CD14-positive monocyte (primary cell): ENCODE measurements around the gene ZRSR2. TPM values are rescaled to one million over a fixed set of nuclear protein-coding genes. Genes with fewer than 3 reads are reported as not detected.
A peak's percentile ranks its signal among the peaks of the same experiment; 100 is the strongest.

Experiments used
- DNase-seq, 3 donors: peaks; one replicate each; pipeline ENCODE4 v3.0.0-alpha.2; 2011 to 2022
- H2AFZ ChIP-seq: 2 replicates; pipeline ENCODE4 v1.6.0; 2012; ENCODE audit warnings: mild to moderate bottlenecking, low read depth, low read length, inconsistent platforms; ENCODE audit not compliant: insufficient read depth, poor library complexity, severe bottlenecking
- H3K27ac ChIP-seq, 2 donors: 1 replicate in 1 of 2; 2 replicates in 1 of 2; pipeline ENCODE4 v1.5.1; 2012 to 2013; ENCODE audit warnings: low read length in 2 of 2, control low read depth in 1 of 2, inconsistent platforms in 1 of 2, low read depth in 1 of 2, mild to moderate bottlenecking in 1 of 2
- H3K27me3 ChIP-seq, 2 donors: one replicate each; pipeline versions ENCODE4 v1.6.0 to v1.6.1; 2011 to 2013; ENCODE audit warnings: low read length in 2 of 2; ENCODE audit not compliant: control insufficient read depth in 2 of 2, insufficient read depth in 2 of 2
- H3K36me3 ChIP-seq, 2 donors: replicated peaks in 1 of 2; 1 replicate in 1 of 2; 2 replicates in 1 of 2; pipeline versions ENCODE4 v1.5.1 to v1.6.1; 2012 to 2013; ENCODE audit warnings: low read length in 2 of 2, control low read depth in 1 of 2, inconsistent platforms in 1 of 2, mild to moderate bottlenecking in 1 of 2; ENCODE audit not compliant: insufficient read depth in 2 of 2, control insufficient read depth in 1 of 2
- H3K4me1 ChIP-seq, 2 donors: 1 replicate in 1 of 2; 2 replicates in 1 of 2; pipeline versions ENCODE4 v1.5.1 to v1.6.1; 2012 to 2013; ENCODE audit warnings: low read length in 2 of 2, control low read depth in 1 of 2, inconsistent platforms in 1 of 2, mild to moderate bottlenecking in 1 of 2, moderate library complexity in 1 of 2; ENCODE audit not compliant: insufficient read depth in 2 of 2, control insufficient read depth in 1 of 2
- H3K4me2 ChIP-seq: replicated peaks from 2 replicates; pipeline ENCODE3; 2012; ENCODE audit warnings: low read length, moderate library complexity, mild to moderate bottlenecking; ENCODE audit not compliant: poor library complexity, severe bottlenecking; ENCODE audit errors: extremely low read depth
- H3K4me3 ChIP-seq, 3 experiments: fragments of 200-600 bp in 1 of 3; sonication (generic) in 1 of 3; replicated peaks in 1 of 3; 1 replicate in 2 of 3; 2 replicates in 1 of 3; pipeline ENCODE4 v1.5.1; 2011 to 2013; ENCODE audit warnings: low read length in 3 of 3, mild to moderate bottlenecking in 3 of 3, control low read depth in 2 of 3, low read depth in 2 of 3, inconsistent platforms in 1 of 3, moderate library complexity in 1 of 3
- H3K79me2 ChIP-seq: 2 replicates; pipeline ENCODE4 v1.6.0; 2012; ENCODE audit warnings: mild to moderate bottlenecking, control low read depth, inconsistent platforms, low read length, moderate library complexity; ENCODE audit not compliant: insufficient read depth
- H3K9ac ChIP-seq: 2 replicates; pipeline ENCODE4 v1.6.0; 2017; ENCODE audit warnings: low read length, mild to moderate bottlenecking; ENCODE audit not compliant: insufficient read depth, poor library complexity, severe bottlenecking
- H3K9me3 ChIP-seq, 2 donors: replicated peaks in 1 of 2; 1 replicate in 1 of 2; 2 replicates in 1 of 2; pipeline versions ENCODE4 v1.5.1 to v1.6.1; 2012 to 2013; ENCODE audit warnings: low read length in 2 of 2, control low read depth in 1 of 2; ENCODE audit not compliant: control insufficient read depth in 1 of 2, insufficient read depth in 1 of 2
- H4K20me1 ChIP-seq: 2 replicates; pipeline ENCODE4 v1.6.0; 2012; ENCODE audit warnings: mild to moderate bottlenecking, low read length, control low read depth, moderate library complexity; ENCODE audit not compliant: insufficient read depth
- H3K27ac Mint-ChIP-seq, 7 donors: one replicate each; pipeline ENCODE4 v1.8.0; 2020; ENCODE audit warnings: mild to moderate bottlenecking in 7 of 7, mixed read lengths in 7 of 7, moderate library complexity in 6 of 7, inconsistent platforms in 2 of 7
- H3K27me3 Mint-ChIP-seq, 3 donors: one replicate each; pipeline ENCODE4 v1.8.0; 2021 to 2022; ENCODE audit warnings: low read depth in 3 of 3, mild to moderate bottlenecking in 3 of 3, mixed read lengths in 3 of 3, moderate library complexity in 3 of 3, inconsistent platforms in 1 of 3
- H3K36me3 Mint-ChIP-seq, 2 donors: one replicate each; pipeline ENCODE4 v1.8.0; 2020; ENCODE audit warnings: mixed read lengths in 2 of 2, inconsistent platforms in 1 of 2, mild to moderate bottlenecking in 1 of 2
- H3K4me1 Mint-ChIP-seq: one replicate; pipeline ENCODE4 v1.8.0; 2020; ENCODE audit warnings: mild to moderate bottlenecking, mixed read lengths
- H3K4me3 Mint-ChIP-seq, 2 donors: one replicate each; pipeline ENCODE4 v1.8.0; 2020; ENCODE audit warnings: mild to moderate bottlenecking in 2 of 2, mixed read lengths in 2 of 2, moderate library complexity in 1 of 2
- H3K9me3 Mint-ChIP-seq, 7 donors: one replicate each; pipeline ENCODE4 v1.8.0; 2020 to 2022; ENCODE audit warnings: mixed read lengths in 7 of 7, mild to moderate bottlenecking in 6 of 7, moderate library complexity in 6 of 7, inconsistent platforms in 2 of 7
- WGBS: methylation state at CpG from one replicate; pipeline ENCODE4 v1.1.5; 2013; ENCODE audit warnings: missing lambda C conversion rate; ENCODE audit not compliant: insufficient coverage; 5-methylcytosine and 5-hydroxymethylcytosine counted together
- intact Hi-C, 2 donors: fragments of 100-400 bp; cut with micrococcal nuclease; formaldehyde crosslinking; loops; one replicate each; pipeline versions ENCODE4 v1.15.0 to v1.15.1; 2023
- polyA plus RNA-seq, 3 donors: library from polyadenylated mRNA; depleted of rRNA in 1 of 3; unstranded in 2 of 3; stranded (reverse) in 1 of 3; fragments of 300-500 nt in 2 of 3; fragments of >200 nt in 1 of 3; fragmentation: Illumina TruSeq in 2 of 3; gene quantifications; 1 replicate in 2 of 3; 2 replicates in 1 of 3; pipeline ENCODE4 v1.2.3, GENCODE V29; 2012 to 2021
- TF ChIP-seq, protein P1 (sequence below): fragments of 200-600 bp; IDR thresholded peaks from one replicate; pipeline ENCODE4 v1.8.0; 2022; ENCODE audit warnings: antibody characterized with exemption, mild to moderate bottlenecking

ZRSR2 gene
- polyA plus RNA-seq, 3 donors, result 9.3 to 32.1 (median 11.2) TPM

DNA sequence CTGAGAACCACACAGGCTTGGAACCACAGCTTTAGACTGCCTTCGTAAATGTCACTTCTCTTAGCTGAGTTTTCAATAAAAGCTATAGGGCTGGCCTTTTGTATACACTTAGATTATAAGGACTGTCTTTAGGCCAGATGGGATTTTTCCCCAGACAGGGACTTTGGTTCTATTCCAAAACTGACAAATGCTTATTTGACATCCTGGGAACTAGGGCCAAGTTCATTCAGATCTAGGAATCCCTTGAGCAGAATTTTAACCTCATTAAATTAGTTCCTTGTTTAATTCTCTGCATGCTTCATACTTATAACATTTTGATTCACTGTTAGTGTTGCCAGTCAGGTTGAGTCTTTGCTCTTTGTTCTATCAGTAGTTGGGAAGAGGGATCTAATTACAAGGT, 23.1 kb downstream of the ZRSR2 start:
- Histone ChIP-seq H3K27me3 (no peaks in the 10 kb centered on the region), H3K9ac (no peak overlapping the region), H3K79me2 (peaks cover 6% of the 10 kb centered on the region), H3K36me3 (peaks cover 75 to 99% of the 10 kb centered on the region in 2 donors), H3K4me1 (peaks cover 5 to 12% of the 10 kb centered on the region in 2 donors), H2AFZ (no peak overlapping the region), H3K27ac (no peak overlapping the region), H3K9me3 (no peaks in the 10 kb centered on the region), H4K20me1 (peaks cover 21% of the 10 kb centered on the region), H3K4me3 (no peak overlapping the region), H3K4me2 (no peak overlapping the region)
- Mint-ChIP-seq H3K4me1 (peaks cover 12% of the 10 kb centered on the region), H3K27ac (peak overlapping the region in 1 of 7 donors; percentile 6), H3K9me3 (no peaks in the 10 kb centered on the region), H3K27me3 (peaks cover 0 to 11% (median 0%) of the 10 kb centered on the region in 3 donors), H3K4me3 (no peak overlapping the region), H3K36me3 (peaks cover 54 to 89% of the 10 kb centered on the region in 2 donors)
- intact Hi-C loops, result no loop called here
- 100% methylated on average over 1 of the region's 1 CpG for WGBS
- TF ChIP-seq, protein P1, sequence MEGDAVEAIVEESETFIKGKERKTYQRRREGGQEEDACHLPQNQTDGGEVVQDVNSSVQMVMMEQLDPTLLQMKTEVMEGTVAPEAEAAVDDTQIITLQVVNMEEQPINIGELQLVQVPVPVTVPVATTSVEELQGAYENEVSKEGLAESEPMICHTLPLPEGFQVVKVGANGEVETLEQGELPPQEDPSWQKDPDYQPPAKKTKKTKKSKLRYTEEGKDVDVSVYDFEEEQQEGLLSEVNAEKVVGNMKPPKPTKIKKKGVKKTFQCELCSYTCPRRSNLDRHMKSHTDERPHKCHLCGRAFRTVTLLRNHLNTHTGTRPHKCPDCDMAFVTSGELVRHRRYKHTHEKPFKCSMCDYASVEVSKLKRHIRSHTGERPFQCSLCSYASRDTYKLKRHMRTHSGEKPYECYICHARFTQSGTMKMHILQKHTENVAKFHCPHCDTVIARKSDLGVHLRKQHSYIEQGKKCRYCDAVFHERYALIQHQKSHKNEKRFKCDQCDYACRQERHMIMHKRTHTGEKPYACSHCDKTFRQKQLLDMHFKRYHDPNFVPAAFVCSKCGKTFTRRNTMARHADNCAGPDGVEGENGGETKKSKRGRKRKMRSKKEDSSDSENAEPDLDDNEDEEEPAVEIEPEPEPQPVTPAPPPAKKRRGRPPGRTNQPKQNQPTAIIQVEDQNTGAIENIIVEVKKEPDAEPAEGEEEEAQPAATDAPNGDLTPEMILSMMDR, result no peak
- DNase-seq, result no peak

DNA sequence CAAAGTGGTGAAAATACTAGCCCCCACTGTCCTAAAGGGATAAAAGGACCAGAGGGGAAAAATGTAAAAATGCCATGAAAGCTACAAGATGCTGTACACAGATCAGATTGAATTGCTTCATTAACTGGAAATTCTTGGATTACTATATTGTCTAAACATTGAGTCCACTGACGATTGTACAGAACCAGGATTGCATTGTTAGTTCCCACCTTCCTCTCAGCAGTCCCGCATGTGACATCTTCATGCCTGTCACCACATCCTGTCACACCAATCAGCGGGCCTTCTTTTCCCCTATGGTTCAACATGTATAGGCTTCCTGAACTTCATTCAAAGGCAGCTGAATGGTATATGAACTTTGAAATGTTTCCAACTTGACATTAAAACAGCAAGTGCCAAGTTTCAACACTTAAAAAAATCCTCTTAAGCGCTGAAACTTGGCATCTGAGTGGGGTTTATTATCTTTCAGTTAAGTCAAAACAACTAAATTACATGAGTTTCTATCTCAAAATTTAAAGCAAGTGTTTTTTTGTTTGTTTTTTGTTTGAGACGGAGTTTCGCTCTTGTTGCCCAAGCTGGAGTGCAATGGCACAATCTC, 24.6 kb downstream of the ZRSR2 start:
- H3K27ac ChIP-seq, result no peak overlapping the region
- H3K4me3 Mint-ChIP-seq, result no peak overlapping the region
- peaks cover 6% of the 10 kb centered on the region for H3K79me2 ChIP-seq
- H4K20me1 ChIP-seq, result peaks cover 21% of the 10 kb centered on the region
- TF ChIP-seq, protein P1, result no peak
- H3K9me3 Mint-ChIP-seq, result no peaks in the 10 kb centered on the region
- WGBS, result 33% methylated on average over 1 of the region's 6 CpGs
- no peak overlapping the region for H3K4me2 ChIP-seq
- no peak overlapping the region for H3K9ac ChIP-seq
- H3K27me3 ChIP-seq, result no peaks in the 10 kb centered on the region
- H3K4me3 ChIP-seq, result no peak overlapping the region
- no peaks in the 10 kb centered on the region for H3K9me3 ChIP-seq
- peaks cover 73 to 98% of the 10 kb centered on the region in 2 donors for H3K36me3 ChIP-seq
- intact Hi-C loops, result no loop called here
- peaks cover 46 to 84% of the 10 kb centered on the region in 2 donors for H3K36me3 Mint-ChIP-seq
- peaks cover 5 to 12% of the 10 kb centered on the region in 2 donors for H3K4me1 ChIP-seq
- no peak overlapping the region for H3K27ac Mint-ChIP-seq
- no peak overlapping the region for H2AFZ ChIP-seq
- H3K4me1 Mint-ChIP-seq, result peaks cover 12% of the 10 kb centered on the region
- DNase-seq, result peak in 1 of 3 donors; percentile 6
- H3K27me3 Mint-ChIP-seq, result peaks cover 0 to 9% (median 0%) of the 10 kb centered on the region in 3 donors
